Measurements from ENCODE around the gene OSCAR.

OSCAR gene

DNA sequence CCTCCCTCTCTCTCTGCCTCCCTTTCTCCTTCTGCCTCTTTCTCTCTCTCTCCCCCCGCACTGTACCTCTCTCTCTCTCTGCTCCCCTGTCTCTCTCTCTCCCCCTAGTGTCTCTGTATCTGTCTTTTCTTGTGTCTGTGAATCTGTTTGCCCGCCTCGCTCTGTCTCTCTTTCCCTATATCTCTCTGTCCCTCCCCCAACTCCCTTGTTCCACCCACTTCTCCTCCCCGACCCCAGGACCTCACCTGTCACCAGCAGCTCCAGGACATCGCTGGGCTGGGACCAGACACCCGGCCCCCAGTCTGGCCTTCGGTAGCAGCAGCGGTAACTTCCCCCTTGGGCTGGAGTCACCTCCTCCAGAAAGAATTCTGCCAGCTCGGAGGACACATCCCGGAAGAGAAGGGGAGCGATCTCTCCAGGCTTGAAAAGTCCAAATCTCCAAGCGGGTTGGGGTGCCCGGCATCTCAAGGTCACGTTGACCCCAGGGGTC lies 3.9 kb downstream of the OSCAR start:
- TF ChIP-seq, protein P1, sequence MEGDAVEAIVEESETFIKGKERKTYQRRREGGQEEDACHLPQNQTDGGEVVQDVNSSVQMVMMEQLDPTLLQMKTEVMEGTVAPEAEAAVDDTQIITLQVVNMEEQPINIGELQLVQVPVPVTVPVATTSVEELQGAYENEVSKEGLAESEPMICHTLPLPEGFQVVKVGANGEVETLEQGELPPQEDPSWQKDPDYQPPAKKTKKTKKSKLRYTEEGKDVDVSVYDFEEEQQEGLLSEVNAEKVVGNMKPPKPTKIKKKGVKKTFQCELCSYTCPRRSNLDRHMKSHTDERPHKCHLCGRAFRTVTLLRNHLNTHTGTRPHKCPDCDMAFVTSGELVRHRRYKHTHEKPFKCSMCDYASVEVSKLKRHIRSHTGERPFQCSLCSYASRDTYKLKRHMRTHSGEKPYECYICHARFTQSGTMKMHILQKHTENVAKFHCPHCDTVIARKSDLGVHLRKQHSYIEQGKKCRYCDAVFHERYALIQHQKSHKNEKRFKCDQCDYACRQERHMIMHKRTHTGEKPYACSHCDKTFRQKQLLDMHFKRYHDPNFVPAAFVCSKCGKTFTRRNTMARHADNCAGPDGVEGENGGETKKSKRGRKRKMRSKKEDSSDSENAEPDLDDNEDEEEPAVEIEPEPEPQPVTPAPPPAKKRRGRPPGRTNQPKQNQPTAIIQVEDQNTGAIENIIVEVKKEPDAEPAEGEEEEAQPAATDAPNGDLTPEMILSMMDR (IDR thresholded peaks at IDR 0.05; ENCODE audit: extremely low read depth, missing control alignments): peak; percentile 24

DNA sequence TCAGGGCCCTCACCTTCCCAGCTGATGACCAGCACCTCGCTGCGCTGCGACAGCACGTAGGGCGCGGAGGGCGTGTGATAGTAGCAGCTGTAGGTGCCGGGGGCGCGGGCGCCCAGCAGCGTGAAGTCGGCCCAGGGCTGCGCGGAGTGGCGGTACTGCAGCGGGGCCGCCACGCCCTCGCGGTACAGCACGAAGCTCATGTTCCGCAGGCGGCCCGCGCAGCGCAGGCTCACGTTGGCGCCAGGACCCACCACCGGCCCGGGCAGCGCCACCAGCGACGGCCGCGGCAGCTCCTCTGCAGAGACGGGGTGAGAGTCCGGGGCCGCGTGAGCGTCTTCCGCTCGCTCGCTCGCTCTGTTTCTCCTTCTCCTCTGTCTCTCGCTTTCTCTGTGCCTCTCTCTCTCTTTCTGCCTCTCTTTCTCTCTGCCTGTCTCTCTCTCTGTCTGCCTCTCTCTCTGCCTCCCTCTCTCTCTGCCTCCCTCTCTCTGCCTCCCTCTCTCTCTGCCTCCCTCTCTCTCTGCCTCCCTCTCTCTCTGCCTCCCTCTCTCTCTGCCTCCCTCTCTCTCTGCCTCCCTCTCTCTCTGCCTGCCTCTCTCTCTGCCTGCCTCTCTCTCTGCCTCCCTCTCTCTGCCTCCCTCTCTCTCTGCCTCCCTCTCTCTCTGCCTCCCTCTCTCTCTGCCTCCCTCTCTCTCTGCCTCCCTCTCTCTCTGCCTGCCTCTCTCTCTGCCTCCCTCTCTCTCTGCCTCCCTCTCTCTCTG lies 4.6 kb downstream of the OSCAR start:
- peak; percentile 76 for DNase-seq (ENCODE audit: low spot score)

More for the DNA sequence above, 3.9 kb downstream of the OSCAR start:
- DNase-seq (ENCODE audit: low spot score): peak; percentile 53

DNA sequence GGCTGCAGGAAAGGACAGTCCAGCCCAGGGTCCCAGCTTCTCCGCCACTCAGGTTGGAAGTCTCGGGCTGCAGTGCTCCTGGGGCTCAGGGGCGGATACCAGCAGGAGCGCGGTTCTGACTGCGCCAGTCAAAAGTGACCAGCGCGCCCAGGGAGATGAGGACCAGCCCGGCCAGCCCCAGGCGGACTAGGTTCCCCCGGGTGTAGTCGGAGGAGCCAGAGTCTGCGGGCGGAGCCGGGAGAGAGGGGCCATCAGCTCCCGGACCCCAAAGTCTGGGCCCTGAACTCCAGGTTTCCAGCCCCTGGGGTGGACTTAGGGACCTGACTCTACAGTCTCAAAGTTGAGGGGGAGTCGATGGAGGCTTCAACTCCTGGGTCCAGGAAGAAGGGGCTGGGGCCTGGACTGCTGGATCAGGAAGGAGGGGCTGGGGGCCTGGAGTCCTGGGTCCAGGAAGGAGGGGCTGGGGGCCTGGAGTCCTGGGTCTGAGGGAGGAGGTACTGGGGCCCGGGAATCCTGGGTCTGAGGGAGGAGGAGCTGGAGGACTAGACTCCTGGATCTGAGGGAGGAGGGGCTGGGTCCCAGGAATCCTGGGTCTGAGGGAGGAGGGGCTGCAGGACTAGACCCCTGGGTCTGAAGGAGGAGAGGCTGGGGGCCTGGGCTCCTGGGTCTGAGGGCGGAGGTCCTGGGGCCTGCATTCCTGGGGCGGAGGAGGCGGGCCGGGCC lies 5.3 kb downstream of the OSCAR start:
- DNase-seq (ENCODE audit: low spot score): no peak
- TF ChIP-seq, protein P1 (IDR thresholded peaks at IDR 0.05; ENCODE audit: extremely low read depth, missing control alignments): no peak

DNA sequence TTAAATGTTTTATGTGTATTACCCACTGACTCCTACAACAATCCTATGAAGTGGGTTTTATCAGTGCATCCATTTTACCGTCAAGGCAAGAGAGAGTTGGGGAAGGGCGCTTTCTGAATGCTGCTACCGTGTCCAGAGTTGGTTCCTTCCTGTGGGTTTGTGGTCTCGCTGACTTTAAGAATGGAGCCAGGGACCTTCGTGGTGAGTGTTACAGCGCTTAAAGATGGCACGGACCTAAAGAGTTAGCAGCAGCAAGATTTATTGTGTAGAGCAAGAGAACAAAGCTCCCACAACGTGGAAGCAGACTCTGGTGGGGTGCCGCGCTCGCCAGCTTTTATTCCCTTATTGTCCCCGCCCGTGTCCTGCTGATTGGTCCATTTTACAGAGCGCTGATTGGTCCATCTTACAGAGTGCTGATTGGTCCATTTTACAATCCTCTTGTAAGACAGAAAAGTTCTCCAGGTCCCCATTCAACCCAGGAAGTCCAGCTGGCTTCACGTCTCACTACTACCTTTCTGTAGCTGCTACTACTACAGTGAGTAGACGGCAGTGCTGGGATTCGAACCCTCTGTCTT lies 6.1 kb downstream of the OSCAR start:
- TF ChIP-seq, protein P1 (IDR thresholded peaks at IDR 0.05; ENCODE audit: extremely low read depth, missing control alignments): no peak

DNA sequence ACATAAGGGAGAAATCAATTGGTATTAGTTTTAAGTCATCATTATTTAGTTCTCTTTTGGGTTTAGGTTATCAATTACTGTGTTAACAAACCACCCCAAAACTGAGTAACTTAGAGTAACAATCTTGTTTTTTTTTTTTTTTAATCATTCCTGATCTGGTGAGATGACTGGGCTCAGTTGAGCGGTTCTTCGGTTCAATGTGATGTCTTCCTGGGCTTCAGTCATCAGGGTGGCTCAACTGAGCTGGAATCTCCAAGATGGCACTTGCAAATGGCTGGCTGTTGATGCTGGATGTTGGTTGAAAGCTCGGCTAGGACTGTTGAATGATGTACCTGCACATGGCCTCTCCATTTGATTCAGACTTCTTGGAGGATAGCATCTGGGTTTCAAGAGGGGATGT lies 16.2 kb downstream of the OSCAR start:
- TF ChIP-seq, protein P1 (IDR thresholded peaks at IDR 0.05; ENCODE audit: extremely low read depth, missing control alignments): no peak
- no peak for DNase-seq (ENCODE audit: low spot score)

More for the DNA sequence above, 6.1 kb downstream of the OSCAR start:
- DNase-seq (ENCODE audit: low spot score): no peak

DNA sequence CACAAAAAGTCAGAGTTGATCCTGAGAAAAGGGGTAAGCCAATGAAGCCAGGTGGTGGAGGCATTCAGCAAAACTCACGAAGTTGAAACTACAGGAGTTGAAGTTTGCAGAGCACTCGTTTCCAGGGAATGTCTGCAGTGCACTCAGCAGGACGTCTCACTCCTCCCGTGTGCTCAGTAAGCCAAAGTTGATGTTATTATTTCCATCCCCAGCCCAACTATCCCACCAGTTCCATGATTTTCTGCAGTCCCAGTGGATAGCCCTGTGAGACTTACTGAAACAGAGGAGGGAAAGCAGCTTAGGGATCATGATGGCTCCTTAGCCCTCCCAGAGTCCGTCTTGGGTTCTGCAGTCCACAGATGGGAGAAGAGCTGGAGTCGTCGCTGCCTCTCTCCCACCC lies 19.6 kb downstream of the OSCAR start, which contains the start of gene TARM1:
Gene TARM1, minus strand, starts transcription at position 334 of the 400 bp plus-strand sequence. Its CDS starts 25 bp downstream, at position 309.
- TF ChIP-seq, protein P1 (IDR thresholded peaks at IDR 0.05; ENCODE audit: extremely low read depth, missing control alignments): no peak
- DNase-seq (ENCODE audit: low spot score): no peak

DNA sequence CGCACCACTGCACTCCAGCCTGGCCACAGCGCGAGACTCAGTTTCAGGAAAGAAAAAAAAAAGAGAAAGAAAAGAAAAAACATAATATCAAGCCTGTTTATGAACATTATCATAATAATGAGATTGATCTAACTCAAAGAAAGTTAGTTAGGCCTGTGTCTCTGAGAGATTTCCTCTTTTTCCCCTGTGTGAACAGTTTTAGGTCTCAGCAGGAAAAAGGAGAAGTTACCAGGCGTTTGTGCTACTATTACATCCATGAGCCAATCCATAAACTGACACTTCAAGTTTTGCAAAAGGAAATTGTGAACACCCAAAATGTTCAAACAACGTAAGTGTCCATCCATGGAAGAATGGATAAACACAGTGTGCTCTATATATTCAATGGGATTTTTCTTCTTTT lies 23.3 kb downstream of the OSCAR start:
- no peak for DNase-seq (ENCODE audit: low spot score)
- TF ChIP-seq, protein P1 (IDR thresholded peaks at IDR 0.05; ENCODE audit: extremely low read depth, missing control alignments): no peak

All from GM20000 (cell line).